Measurements from ENCODE around the gene PHTF2.

Gene PHTF2

DNA sequence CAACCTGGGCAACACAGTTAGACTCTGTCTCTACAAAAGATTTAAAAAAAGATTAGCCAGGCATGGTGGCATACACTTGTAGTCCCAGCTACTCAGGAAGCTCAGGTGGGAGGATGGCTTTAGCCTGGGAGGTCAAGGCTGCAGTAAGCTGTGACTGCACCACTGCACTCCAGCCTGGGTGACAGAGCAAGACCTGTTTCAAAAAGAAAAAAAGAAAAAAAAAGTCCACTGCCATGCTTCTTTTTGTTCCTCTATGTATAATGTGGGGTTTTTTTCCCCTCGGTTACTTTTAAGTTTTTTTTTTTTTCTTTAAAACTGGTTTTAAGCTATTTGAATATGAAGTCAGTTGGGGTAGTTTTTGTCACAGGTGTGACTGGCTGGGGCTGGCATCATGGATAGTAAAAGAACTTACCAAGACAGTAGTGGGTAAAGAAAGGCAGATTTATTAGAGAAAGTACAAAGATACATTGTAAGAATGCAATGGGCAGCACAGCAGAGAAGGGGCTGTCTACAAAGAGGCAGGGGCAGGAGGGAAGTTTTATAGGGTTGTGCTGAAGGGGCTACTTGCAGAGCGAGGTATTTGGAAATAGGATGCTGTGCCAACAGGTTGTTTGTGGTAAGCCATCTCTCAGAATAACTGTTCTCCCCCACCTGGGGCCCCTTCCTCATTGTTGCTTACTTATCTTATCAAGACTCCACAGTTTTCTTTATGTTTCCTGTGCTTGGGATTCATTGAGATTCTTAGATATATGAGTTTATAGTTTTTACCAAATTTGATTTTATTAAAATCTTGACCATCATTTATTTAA is 177.3 kb downstream of the PHTF2 start:
- TF ChIP-seq TCF12 (IDR thresholded peaks at IDR 0.05; ENCODE audit: low read depth) (no peak), CEBPB (IDR thresholded peaks at IDR 0.05) (no peak), NFIC (IDR thresholded peaks at IDR 0.05) (no peak), TAF1 (IDR thresholded peaks at IDR 0.05; ENCODE audit: low read depth) (no peak), TEAD4 (IDR thresholded peaks at IDR 0.05) (no peak), RAD21 (IDR thresholded peaks at IDR 0.05; ENCODE audit: low read depth) (no peak), FOXM1 (IDR thresholded peaks at IDR 0.05; ENCODE audit: borderline replicate concordance, low read depth) (no peak), YY1 (IDR thresholded peaks at IDR 0.05; ENCODE audit: low read depth) (no peak), EP300 (IDR thresholded peaks at IDR 0.05; ENCODE audit: borderline replicate concordance) (no peak), CREB1 (IDR thresholded peaks at IDR 0.05; ENCODE audit: low read depth) (no peak)
- TF ChIP-seq, protein P1, sequence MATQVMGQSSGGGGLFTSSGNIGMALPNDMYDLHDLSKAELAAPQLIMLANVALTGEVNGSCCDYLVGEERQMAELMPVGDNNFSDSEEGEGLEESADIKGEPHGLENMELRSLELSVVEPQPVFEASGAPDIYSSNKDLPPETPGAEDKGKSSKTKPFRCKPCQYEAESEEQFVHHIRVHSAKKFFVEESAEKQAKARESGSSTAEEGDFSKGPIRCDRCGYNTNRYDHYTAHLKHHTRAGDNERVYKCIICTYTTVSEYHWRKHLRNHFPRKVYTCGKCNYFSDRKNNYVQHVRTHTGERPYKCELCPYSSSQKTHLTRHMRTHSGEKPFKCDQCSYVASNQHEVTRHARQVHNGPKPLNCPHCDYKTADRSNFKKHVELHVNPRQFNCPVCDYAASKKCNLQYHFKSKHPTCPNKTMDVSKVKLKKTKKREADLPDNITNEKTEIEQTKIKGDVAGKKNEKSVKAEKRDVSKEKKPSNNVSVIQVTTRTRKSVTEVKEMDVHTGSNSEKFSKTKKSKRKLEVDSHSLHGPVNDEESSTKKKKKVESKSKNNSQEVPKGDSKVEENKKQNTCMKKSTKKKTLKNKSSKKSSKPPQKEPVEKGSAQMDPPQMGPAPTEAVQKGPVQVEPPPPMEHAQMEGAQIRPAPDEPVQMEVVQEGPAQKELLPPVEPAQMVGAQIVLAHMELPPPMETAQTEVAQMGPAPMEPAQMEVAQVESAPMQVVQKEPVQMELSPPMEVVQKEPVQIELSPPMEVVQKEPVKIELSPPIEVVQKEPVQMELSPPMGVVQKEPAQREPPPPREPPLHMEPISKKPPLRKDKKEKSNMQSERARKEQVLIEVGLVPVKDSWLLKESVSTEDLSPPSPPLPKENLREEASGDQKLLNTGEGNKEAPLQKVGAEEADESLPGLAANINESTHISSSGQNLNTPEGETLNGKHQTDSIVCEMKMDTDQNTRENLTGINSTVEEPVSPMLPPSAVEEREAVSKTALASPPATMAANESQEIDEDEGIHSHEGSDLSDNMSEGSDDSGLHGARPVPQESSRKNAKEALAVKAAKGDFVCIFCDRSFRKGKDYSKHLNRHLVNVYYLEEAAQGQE (IDR thresholded peaks at IDR 0.05; ENCODE audit: low read depth), result no peak
- TF ChIP-seq, protein P2, sequence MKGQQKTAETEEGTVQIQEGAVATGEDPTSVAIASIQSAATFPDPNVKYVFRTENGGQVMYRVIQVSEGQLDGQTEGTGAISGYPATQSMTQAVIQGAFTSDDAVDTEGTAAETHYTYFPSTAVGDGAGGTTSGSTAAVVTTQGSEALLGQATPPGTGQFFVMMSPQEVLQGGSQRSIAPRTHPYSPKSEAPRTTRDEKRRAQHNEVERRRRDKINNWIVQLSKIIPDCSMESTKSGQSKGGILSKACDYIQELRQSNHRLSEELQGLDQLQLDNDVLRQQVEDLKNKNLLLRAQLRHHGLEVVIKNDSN (IDR thresholded peaks at IDR 0.05), result no peak
- TF ChIP-seq, protein P3, sequence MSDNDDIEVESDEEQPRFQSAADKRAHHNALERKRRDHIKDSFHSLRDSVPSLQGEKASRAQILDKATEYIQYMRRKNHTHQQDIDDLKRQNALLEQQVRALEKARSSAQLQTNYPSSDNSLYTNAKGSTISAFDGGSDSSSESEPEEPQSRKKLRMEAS (IDR thresholded peaks at IDR 0.05), result no peak

DNA sequence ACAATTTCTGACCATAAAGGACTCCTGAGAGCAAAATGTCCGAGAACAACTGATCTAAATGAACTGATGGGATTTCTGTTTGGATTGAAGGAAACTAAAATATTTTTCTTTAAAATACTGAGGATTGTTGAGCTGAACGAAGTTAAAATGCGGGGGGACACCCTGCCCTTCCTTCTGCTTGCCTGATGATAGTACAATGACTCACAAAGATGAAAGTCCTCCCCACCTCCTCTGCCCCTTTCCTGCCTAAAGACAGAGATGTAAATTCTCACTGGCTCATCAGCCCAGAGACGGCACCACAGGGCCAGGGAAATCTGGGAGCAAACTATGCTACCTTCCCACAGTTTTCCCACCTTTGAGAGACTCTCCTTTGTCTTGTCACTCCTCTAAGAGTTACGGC is 180.6 kb downstream of the PHTF2 start:
- TF ChIP-seq TCF12 (IDR thresholded peaks at IDR 0.05; ENCODE audit: low read depth) (no peak), NFIC (IDR thresholded peaks at IDR 0.05) (no peak), CEBPB (IDR thresholded peaks at IDR 0.05) (no peak), YY1 (IDR thresholded peaks at IDR 0.05; ENCODE audit: low read depth) (no peak), RAD21 (IDR thresholded peaks at IDR 0.05; ENCODE audit: low read depth) (no peak), TEAD4 (IDR thresholded peaks at IDR 0.05) (no peak), ZBTB7A (IDR thresholded peaks at IDR 0.05; ENCODE audit: low read depth) (no peak), TAF1 (IDR thresholded peaks at IDR 0.05; ENCODE audit: low read depth) (no peak), EGR1 (IDR thresholded peaks at IDR 0.05) (no peak), EP300 (IDR thresholded peaks at IDR 0.05; ENCODE audit: borderline replicate concordance) (no peak), CREB1 (IDR thresholded peaks at IDR 0.05; ENCODE audit: low read depth) (no peak), FOXM1 (IDR thresholded peaks at IDR 0.05; ENCODE audit: borderline replicate concordance, low read depth) (no peak)
- TF ChIP-seq, protein P2 (IDR thresholded peaks at IDR 0.05), result no peak
- TF ChIP-seq, protein P1 (IDR thresholded peaks at IDR 0.05; ENCODE audit: low read depth), result no peak
- TF ChIP-seq, protein P3 (IDR thresholded peaks at IDR 0.05), result no peak

DNA sequence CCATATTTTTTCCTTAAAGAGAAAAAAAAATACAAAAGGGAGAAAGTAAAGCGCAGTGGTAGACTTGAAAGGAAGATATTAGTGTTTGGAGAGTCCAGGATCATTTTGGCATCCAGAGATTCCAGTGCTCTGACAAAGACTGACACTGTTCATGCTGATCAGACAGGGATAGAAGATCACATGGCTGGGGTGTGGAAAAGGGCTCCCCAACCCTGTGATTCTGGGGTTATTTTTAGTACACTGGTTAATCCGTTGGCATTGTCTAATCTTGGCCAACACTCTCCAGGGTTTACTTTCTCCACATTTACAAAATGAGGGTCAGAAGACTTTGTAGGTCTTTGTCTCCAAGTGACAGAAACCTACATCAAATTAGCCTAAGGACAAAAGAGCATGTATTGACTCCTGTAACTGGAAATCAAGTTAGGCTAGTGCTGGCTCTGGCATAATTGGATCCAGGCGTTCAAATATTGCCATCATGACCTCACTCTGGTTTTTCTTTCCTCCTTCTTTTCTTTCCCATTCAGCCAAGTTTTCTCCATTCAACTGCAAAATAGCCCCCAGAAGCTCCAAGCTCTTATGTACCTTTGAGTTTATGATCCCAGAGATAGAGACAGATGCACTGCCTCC is 181.6 kb downstream of the PHTF2 start:
- TF ChIP-seq CREB1 (IDR thresholded peaks at IDR 0.05; ENCODE audit: low read depth), result no peak
- TF ChIP-seq, protein P3 (IDR thresholded peaks at IDR 0.05), result no peak
- no peak for TF ChIP-seq EGR1 (IDR thresholded peaks at IDR 0.05)
- no peak for TF ChIP-seq FOXM1 (IDR thresholded peaks at IDR 0.05; ENCODE audit: borderline replicate concordance, low read depth)
- TF ChIP-seq, protein P2 (IDR thresholded peaks at IDR 0.05), result no peak
- TF ChIP-seq ZBTB7A (IDR thresholded peaks at IDR 0.05; ENCODE audit: low read depth), result no peak
- no peak for TF ChIP-seq CEBPB (IDR thresholded peaks at IDR 0.05)
- TF ChIP-seq, protein P1 (IDR thresholded peaks at IDR 0.05; ENCODE audit: low read depth), result no peak
- TF ChIP-seq NFIC (IDR thresholded peaks at IDR 0.05), result no peak
- no peak for TF ChIP-seq TEAD4 (IDR thresholded peaks at IDR 0.05)
- TF ChIP-seq RAD21 (IDR thresholded peaks at IDR 0.05; ENCODE audit: low read depth), result no peak
- TF ChIP-seq TCF12 (IDR thresholded peaks at IDR 0.05; ENCODE audit: low read depth), result no peak
- TF ChIP-seq YY1 (IDR thresholded peaks at IDR 0.05; ENCODE audit: low read depth), result no peak
